ENCODE data around the gene CDKAL1. TPM values are rescaled to one million over a fixed set of nuclear protein-coding genes. Genes with fewer than 3 reads are reported as not detected.

The CDKAL1 gene
- total and polyA plus RNA-seq, 2 donors (not counting 3 experiments of a cell fraction or from before 2014, with no cell fraction given), result 6.1 to 20.5 TPM

- DNase-seq (ENCODE audit: low read depth, low spot score) (no peak), FAIRE-seq (no peak)
- Histone ChIP-seq H3K9ac (replicated peaks; ENCODE audit: extremely low read depth, insufficient read depth, low read length) (no peak overlapping the region), H3K27me3 (ENCODE audit: control insufficient read depth in 2 of 2, insufficient read depth in 2 of 2, low read length in 2 of 2) (no peaks in the 10 kb centered on the region), H3K4me2 (ENCODE audit: insufficient read depth, low read length) (no peak overlapping the region), H3K4me1 (ENCODE audit: control insufficient read depth, extremely low read depth, insufficient read depth, low read length) (no peaks in the 10 kb centered on the region), H2AFZ (ENCODE audit: low read depth, low read length) (no peak overlapping the region), H3K36me3 (ENCODE audit: control insufficient read depth in 2 of 2, extremely low read depth in 1 of 2, insufficient read depth in 2 of 2, low read length in 2 of 2) (no peaks in the 10 kb centered on the region), H3K27ac (ENCODE audit: insufficient read depth, low read depth, low read length) (no peak overlapping the region), H3K79me2 (ENCODE audit: control insufficient read depth, insufficient read depth, low read length) (no peaks in the 10 kb centered on the region), H3K9me1 (replicated peaks; ENCODE audit: control insufficient read depth, extremely low read depth, insufficient read depth, low read length) (no peaks in the 10 kb centered on the region), H3K9me3 (replicated peaks; ENCODE audit: control insufficient read depth, insufficient read depth, low read length) (no peaks in the 10 kb centered on the region), H3K4me3 (replicated peaks in 1 of 3; ENCODE audit: insufficient read depth in 1 of 3, low read depth in 1 of 3, low read length in 3 of 3) (no peak overlapping the region), H4K20me1 (replicated peaks; ENCODE audit: control insufficient read depth, extremely low read depth, insufficient read depth, low read length) (no peaks in the 10 kb centered on the region)
- POLR2A ChIA-PET, result no interaction called here
- dilution Hi-C loops (cut with MboI; ENCODE audit: extremely low pct_ligation_motif_present, low sequenced_read_pairs), result no loop called here
- TF ChIP-seq GATA2 (IDR thresholded peaks at IDR 0.05; ENCODE audit: insufficient read depth, insufficient read length, low read depth, low read length) (no peak), MYC (IDR thresholded peaks at IDR 0.05; ENCODE audit: low read depth, low read length) (no peak), POLR2AphosphoS5 (IDR thresholded peaks at IDR 0.05; ENCODE audit: insufficient read depth, low read depth, low read length) (no peak), POLR2A (IDR thresholded peaks at IDR 0.05; ENCODE audit: low read depth, low read length) (no peak), JUN (IDR thresholded peaks at IDR 0.05; ENCODE audit: borderline replicate concordance, insufficient read depth, insufficient read length, low read depth) (no peak), MAX (IDR thresholded peaks at IDR 0.05; ENCODE audit: insufficient read depth, insufficient read length) (no peak), CTCF (IDR thresholded peaks at IDR 0.05; ENCODE audit: extremely low read depth in 1 of 2, insufficient read depth in 1 of 2, low read depth in 1 of 2, low read length in 2 of 2) (no peak), FOS (IDR thresholded peaks at IDR 0.05; ENCODE audit: borderline replicate concordance, insufficient read depth, low read length) (no peak), EZH2 (IDR thresholded peaks at IDR 0.05; ENCODE audit: borderline replicate concordance, low read depth, low read length, severe bottlenecking) (no peak)
- BruUV-seq (replicated peaks), result no TSS peak
- CTCF ChIA-PET, result interaction anchor here (1.2 to 1.6 kb wide), 2 partner anchors 11 to 482 kb away, joined by 3 to 4 read pairs; no protein-coding TSS in a partner anchor
- intact Hi-C loops (cut with micrococcal nuclease), result no loop called here
Measured at GRCh38 chr6:21046276-21046675, 512.0 kb downstream of the CDKAL1 start.
